Measurements from ENCODE around the gene PTK6.
"Not testable (repeated sequence)": the region's sequence is repeated elsewhere in the genome, so short reads cannot be mapped to it uniquely, and the experiment has no call there.

Gene PTK6

DNA sequence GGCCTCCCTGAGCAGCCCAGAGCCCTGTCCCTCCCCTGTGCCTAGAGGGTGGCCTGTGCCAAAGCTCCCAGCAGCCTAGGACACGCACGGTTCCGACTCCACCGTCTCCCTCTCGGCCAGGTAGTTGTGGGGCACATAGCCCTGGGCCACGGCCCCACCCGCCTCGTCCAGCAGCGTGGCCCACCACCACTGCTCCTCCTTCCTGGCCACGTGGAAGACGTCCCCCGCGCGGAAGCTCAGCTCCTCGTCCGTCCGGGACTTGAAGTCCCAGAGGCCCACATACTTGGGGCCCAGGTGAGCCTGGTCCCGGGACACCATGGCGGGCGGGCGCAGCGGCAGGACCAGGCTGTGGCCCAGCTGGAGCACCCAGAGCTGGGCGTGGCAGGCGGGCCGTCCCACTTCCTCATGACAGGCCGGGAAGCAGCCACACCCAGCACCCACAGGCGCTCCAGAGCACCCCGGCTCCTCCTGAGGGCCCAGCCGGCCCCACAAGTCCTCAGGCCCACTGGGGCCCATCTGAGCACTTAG lies at the start of gene PTK6:
Gene PTK6, minus strand, starts transcription at position 380 of the 528 bp plus-strand sequence. Its CDS starts 62 bp downstream, at position 318.
- no peak for DNase-seq (ENCODE audit: low spot score)

DNA sequence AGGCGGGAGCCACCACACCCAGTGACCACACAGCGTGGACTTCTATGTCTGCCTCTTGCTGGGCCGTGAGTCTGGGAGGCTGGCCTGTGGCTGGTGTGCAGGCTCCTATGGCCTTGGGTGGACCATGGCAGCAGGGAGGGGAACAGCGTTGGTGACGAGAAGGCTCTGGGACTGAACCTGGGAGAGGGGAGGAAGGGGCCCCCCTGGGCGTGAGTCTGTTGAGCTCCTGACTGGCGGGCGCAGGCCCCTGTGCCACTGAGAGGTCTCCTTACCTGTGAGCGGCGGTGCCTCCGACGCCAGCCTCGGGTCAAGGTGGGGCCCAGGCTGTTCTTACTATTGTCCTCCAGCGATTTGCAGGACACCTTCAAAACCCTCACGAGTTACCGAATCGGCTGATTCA lies 49.6 kb upstream of the PTK6 start:
- DNase-seq (ENCODE audit: low spot score): no peak

DNA sequence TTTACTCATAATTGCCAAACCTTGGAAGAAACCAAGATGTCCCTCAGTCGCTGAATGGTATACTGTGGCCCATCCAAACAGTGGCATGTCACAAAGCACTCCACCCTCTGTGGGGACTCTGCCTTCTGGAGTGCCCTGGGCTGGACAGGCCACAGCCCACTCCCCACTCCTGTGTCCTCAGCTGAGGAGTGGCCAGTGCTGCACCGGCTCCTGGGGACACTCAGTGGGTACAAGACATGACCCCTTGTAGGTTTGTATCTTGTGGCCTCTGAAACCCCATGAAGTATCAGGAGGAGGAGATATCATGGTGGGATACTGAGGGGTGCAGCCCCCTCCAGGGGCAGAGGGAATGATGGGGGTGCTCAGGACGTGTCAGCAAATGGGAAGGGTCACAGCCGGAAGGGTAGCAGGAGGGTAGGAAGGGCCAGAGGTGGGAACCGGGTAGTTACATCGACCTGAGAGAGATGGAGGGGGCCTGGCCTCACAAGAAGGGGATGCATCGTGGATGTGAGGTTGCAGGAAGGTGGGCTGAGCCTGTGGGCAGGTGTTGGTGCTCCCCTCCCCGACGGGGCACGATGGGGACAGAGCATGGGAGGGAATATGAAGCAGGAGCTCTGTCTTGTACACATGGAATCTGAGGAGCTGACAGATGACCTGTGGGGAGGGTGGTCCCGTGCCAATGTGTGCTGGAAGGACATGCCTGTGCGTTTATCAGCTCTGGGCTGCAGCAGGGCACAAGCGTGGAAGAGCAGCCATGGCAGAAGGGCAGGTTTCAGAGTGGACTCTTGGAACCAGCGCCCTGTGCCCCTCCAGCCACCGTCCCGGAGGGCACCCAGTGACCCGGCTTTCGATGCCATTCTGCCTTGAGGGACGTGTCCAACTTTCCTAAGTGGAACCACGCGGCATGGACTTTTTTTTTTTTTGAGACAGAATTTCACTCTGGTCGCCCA lies 48.7 kb upstream of the PTK6 start:
- no peak for DNase-seq (ENCODE audit: low spot score)

DNA sequence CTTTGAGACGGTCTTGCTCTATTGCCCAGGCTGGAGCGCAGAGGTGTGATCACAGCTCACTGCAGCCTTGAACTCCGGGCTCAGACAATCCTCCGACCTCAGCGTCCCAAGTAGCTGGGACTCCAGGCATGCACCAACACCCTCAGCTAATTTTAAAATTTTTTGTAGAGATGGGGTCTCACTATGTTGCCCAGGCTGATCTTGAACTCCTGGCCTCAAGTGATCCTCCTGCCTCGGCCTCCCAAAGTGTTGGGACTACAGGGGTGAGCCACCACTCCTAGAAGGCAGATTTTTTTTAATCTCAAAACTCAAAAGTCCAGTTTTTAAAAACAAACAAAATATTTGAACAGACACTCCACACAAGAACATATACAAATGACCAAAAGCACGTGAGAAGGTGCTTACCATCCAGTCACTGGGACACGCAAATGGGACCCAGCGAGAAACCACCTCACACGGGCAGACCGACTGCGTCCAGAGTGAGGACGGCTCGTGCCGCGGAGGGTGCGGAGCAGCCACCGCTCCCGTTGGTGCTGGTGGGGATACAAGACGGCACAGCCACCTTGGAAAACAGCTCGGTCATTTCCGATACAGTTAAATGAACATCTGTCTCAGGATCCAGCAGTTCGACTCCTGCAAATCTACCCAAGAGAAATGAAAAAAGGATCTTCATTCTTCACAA lies 45.3 kb upstream of the PTK6 start:
- DNase-seq (ENCODE audit: low spot score): no peak

DNA sequence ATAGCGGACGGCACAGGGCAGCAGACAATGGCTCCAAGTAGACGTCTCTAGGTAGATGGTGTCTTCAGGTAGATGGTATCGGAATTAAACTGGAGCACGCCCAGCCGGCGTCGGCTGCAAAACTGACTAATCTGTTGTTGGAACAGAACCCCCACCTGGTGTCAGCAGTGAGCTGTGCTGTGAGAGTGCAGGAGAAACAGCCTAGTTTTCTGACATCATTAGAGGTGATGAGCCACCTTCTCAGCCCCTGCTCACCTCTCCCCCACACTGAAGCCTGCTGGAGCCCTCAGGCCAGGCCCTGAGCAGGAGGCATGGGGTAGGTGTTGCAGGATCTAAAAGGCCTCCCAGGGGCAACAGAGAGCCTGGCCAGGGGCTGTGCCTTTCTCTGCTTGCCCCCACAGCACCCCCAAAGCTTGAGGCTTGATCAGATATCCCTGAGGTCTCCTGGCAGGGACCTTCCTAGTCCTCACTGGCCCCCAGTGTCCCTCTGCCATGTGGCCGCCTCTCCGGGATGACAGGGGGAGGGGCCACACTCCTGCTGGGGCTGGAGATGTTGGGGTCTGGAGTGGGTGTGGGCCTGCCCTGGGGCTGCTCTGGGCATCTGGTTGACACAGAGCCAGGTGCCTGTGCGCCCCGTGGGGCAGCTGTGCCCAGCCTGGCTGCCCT lies 43.8 kb upstream of the PTK6 start:
- DNase-seq (ENCODE audit: low spot score): peak; percentile 71

DNA sequence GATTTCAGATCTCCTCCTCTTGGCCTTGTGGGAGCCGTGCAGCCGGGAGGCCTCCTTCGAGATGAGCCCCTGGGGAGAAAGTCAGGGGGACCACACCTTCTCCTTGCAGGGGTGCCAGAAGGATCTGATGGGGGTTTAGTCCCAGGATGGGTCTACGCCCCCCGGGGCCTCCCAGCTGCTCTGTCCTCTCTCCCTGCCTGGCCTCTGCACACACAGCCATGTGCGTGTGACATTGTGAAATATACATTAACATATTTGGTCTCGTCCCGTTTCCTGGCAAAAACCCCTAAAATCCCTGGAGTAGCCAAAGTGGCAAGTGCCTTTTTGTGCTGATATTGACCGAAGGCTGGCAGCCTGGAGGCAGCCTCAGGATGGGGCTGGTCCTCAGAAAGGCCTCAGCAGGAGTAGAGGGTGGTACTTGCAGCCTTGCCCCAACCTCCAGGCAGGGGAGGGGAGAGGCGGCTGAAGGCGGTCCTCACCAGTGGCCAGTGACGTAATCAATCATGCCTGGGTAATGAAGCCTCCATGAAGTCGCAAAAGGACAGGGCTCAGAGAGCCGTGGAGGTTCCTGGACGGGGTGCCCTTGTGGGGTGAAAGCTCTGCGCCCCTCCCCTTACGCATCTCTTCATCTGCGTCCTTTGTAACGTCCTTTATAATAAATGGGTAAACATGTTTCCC lies 42.0 kb upstream of the PTK6 start:
- DNase-seq (ENCODE audit: low spot score): no peak

DNA sequence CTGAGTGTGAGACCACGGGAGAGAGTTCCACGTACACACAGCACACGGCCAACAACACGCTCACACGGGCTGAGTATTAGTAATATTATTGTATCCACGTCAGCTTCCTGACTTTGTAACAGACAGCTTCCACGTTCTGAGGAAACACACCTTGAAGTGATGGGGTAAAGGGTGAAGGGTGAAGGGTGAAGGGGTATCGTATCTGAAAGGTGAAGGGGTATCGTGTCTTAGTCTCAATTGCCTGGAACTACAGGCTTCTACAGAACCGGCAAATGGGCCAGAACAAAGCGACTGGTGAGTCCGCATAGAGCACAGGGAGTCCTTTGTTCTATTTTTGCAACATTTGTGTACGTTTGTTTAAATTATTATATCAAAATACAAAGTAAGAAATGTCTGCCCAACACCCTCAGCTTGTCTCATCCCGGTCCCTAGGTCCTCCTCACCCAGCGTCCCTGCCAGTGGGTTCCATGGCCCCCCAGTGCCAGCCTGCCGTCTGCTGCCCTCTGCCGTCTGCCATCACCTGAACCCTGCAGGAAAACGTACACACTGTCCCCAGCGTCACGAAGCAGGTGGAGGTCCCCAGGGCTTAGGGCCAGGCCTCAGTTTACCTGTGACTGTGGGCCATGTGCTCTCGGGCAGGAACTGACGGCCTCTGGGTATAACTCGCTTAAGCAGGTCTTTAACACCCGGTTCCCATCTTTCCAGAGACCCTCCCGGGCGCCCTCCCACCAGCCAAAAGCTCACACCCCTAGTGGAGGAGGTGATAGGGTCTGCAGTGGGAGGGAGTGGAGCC lies 41.2 kb upstream of the PTK6 start:
- no peak for DNase-seq (ENCODE audit: low spot score)

DNA sequence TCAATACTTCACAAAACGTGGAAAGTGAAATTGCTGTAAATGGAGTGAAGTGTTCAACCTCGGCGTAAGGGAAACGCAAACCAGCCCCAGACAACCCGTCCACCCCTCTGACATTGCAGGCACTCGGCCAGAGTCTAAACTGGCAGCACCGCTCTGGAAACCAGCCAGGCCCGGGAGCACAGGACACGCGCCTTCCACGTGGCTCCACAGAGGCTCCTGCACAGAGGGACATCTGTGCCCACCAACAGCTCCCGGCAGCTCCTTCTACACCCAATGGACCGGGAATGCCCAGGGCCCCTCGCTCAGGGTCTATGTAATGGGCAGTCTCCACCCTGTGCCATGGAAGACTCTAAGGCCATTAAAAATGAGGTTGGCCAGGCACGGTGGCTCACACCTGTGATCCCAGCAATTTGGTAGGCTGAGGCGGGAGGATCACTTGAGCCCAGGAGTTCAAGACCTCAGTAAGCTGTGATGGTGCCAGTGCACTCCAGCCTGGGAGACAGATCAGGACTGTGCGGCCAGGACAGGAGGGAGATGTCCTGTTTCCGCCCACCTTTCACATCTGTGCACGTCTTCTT lies 40.2 kb upstream of the PTK6 start:
- DNase-seq (ENCODE audit: low spot score): no peak

DNA sequence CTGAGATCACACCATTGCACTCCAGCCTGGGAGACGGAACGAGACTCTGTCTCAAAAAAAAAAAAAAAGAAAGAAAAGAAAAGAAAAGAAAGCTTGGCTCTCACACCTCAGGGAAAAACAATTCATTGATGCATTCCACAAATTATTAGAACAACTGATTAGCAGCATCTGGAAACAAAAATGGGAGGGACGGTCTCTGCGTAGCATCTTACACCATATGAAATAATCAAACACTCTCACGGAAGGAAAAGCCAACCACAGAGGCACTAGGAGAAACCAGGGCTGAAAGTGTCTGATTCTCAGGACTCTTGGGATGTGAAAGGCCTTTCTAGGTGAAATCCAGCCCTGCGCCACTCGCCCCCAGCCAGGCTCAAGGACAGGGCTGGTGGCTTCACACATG lies 39.1 kb upstream of the PTK6 start:
- DNase-seq (ENCODE audit: low spot score): no peak

DNA sequence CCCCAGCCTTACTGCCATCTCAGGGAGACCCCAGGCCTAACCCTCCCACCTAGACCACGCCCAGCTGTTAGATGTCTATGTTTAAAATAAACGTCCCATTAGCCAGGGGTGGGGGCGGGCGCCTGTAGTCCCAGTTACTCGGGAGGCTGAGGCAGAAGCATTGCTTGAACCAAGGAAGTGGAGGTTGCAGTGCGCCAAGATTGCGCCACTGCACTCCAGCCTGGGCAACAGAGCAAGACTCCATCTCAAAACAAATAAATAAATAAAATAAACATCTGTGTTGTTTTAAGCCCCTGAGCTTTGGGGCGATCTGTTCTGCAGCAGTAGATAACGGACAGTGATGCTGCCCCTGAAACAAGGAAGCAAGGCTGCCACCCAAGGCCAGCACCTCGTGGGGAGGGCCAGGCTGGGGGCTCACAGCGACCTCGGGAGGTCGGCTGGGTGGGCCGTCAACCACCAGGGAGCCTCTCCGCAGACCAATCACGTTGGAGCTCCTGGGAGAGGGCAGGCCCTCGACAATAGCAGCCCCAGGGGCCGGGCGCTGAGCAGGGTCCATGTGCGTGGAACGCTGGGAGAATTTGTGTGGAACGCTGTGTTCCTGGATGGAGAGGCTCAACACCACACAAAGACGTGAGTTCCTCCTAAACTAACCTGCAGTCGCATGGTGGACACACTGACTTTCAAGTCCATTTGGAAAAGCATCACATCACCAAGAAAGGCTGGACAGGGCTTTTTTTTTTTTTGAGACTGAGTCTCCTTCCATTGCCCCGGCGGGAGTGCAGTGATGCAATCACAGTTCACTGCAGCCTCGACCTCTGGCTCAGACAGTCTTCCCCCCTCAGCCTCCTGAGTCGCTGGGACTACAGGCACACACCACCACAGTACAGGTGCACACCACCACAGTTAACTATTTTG lies 37.9 kb upstream of the PTK6 start:
- no peak for DNase-seq (ENCODE audit: low spot score)

DNA sequence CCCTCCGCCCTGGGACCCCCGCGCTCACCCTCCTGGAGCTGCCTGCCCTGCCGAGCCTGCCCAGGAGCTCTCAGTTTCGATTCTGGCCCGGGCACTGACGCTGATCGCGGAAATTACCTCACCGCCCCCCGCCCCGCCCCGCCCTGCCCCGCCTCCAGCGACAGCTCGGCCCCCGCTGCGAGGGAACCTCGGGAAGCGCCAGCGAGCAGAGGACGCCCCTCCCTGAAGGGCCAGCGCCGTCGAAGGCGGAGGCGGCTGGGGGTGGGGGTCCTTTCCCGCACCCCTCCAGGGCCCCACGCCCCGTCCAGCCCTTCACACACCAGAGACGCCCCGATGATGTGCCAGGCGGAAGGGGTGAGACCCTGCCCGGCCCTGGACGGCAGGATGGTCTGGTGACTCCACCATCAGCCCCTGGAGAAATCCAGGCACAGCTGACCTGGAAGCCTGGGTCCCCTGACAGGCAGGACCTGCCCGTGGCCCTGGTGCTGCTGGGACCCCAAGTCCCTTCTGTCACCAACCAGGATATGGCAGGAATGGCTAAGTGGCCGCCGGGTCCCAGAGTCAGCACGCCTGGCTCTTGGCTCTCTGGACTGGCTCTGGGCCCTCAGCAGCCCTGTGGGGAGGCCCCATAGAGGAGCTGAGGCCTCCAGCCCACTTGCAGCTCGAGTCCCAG lies 37.1 kb upstream of the PTK6 start, which contains the start of gene HELZ2:
Gene HELZ2, minus strand, starts transcription at position 84 of the 673 bp plus-strand sequence. CDS start 1,854 bp downstream, outside the sequence.
- DNase-seq (ENCODE audit: low spot score): peak; percentile 71

DNA sequence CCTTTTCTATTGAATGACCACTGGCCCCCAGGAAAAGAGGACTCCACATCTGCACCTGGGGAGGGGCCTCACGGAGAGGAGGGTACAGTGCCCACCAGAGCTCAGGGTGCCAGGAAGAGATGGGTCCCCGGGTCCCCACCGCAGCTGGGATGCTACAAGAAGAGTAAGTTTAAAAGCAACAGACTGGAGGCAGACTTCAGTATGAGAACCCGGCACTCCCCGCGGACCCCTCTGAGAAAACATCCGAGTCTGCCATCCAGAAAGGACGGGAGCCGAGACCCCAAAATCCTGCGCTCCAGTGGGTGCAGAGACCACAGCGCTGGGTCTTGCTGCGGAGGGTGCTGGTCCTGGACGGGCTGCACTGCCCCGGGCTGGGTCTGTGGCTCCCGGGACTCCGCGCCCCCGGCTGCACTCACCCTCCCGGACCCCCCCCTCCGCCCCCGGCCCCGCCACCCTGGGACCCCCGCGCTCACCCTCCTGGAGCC lies 36.5 kb upstream of the PTK6 start:
- DNase-seq (ENCODE audit: low spot score): peak; percentile 36

DNA sequence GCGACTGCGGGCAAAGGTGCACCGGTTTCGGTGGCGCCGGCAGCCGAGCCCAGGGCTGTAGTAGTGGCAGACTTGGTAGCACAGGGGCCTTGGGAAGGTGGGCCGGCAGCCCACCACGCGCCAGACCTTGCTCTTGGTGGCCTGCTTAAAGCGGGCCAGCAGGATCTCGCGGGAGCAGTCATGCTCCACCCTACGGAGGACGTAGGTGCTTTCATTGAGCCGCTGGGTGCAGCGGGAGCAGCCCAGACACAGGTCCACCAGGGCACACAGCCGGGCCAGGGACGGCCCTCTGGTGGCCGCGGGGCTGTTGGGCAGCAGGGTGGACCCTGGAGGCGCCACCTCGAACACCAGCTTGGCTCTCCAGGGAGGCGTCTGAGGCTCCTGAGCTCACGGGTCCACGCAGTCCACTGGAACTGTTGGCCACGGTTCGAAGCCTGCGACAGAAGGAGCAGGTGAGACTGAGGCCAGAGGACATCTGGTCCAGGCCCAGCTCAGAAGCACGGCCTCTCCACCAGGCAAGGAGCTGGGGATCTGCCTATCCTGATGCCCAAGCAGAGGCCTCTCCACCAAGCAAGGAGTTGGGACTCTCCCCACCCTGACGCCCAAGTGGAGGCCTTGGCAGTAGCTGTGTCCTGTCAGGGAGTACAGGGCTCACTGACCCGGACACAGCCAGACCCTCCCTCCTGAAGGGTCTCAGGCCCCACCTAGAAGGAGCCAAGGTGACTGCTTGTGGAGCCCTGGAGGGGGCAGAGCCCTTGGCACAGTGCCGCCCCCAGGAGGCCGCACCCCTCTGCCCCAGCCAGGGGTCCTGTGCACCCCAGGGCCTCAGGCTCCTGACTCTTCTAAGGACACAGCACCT lies 35.8 kb upstream of the PTK6 start:
- no peak for DNase-seq (ENCODE audit: low spot score)

DNA sequence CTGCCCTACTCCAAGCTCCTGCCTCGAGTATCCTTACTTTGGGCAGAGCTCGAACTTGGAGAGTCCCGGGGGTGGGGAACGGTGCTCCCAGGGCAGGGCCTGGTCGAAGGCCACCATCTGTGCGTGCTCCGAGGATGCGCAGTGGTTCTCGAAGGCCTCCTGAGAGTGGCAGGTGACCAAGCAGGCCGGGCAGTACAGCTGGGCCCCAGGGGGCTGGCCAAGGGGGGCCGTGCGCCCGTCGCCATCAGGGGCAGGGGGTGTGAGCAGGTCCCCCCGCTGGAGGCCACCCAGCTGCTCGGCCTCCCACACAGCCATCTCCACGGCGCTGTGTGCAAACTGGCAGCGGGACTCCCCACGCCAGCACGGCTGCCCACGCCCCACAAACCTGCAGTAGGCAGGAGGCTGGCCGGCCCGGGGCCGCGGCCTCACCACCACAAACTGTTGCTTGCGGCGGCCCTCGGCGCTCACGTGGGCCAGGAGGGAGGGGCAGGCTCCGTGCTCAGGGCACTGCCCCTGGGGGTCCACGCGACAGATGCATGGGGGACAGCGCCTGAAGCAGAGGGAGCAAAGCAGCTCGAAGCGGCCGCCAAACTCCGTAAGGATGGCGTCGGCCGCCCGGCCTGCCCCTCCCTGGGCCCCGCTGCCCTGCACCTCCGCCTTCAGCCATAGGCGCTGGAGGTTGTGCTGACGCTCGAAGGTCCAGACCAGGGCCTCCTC lies 35.1 kb upstream of the PTK6 start:
- DNase-seq (ENCODE audit: low spot score): no peak

DNA sequence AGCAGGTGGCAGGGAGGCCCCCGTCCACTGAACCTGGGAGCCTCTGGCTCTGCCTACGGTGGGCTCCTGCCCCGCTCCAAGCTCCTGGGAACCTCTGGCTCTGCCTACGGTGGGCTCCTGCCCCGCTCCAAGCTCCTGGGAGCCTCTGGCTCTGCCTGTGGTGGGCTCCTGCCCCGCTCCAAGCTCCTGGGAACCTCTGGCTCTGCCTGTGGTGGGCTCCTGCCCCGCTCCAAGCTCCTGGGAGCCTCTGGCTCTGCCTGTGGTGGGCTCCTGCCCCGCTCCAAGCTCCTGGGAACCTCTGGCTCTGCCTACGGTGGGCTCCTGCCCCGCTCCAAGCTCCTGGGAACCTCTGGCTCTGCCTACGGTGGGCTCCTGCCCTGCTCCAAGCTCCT lies 33.9 kb upstream of the PTK6 start:
- not testable (repeated sequence) for DNase-seq (ENCODE audit: low spot score)

DNA sequence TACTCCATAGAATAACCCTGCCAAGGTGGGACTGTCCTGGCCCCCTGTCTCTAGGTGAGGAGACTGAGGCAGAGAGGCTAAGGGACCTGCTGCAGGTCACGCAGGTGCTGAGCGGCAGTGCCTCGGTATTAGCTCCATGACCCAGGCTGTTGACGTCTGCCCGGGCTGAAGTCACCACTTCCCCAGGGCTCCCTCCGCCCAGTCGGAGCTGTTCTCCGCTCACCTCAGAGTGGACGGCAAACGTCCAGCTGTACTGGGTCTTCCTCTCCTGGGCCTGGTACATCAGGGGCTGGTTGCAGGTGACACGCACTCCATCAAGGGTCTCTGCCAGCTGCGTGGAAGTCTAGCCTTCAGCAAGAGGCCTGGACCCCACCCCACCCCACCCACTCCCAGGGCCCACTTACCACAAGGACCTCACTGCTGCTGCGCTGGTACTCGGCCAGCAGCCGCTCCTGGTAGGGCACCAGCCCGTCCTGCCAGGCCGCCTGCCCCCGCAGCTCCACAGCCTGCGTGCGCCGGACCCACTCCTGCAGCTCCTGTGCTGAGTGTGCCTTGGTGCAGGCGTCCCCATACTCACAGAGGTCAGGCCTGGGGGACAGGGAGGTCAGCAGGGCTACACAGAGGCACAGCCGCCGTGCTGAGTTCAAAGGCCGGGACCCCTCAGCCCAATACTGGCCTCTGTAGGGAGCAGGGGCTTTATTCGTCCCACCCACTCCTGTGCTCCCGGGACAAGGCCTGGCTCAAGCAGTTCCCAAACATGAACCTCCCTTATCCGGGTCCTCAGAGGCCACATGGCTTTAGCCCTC lies 33.3 kb upstream of the PTK6 start:
- no peak for DNase-seq (ENCODE audit: low spot score)

Measured in NAMALWA (cell line).